NAMALWA (cell line): ENCODE data around the gene TBC1D23.
"Not testable (repeated sequence)": the region's sequence is repeated elsewhere in the genome, so short reads cannot be mapped to it uniquely, and the experiment has no call there.

Source experiments
- DNase-seq: peaks from one replicate; pipeline ENCODE4 v3.0.0-alpha.2; 2015; ENCODE audit warnings: low spot score

Gene TBC1D23

GRCh38 chr3:100306695-100307094 lies 45.9 kb downstream of the TBC1D23 start:
- no peak for DNase-seq

GRCh38 chr3:100310355-100310965 lies 49.7 kb downstream of the TBC1D23 start:
- DNase-seq, result no peak

- DNase-seq, result no peak
These were observed 50.2 kb downstream of the TBC1D23 start for GRCh38 chr3:100311011-100311410.

GRCh38 chr3:100316641-100317069 lies 55.9 kb downstream of the TBC1D23 start:
- DNase-seq, result peak; percentile 74

GRCh38 chr3:100317912-100318311 lies 57.1 kb downstream of the TBC1D23 start:
- DNase-seq, result no peak

- DNase-seq, result no peak
These were observed 59.2 kb downstream of the TBC1D23 start for GRCh38 chr3:100319951-100320350.

GRCh38 chr3:100324044-100324443 lies 63.3 kb downstream of the TBC1D23 start:
- DNase-seq, result no peak

- no peak for DNase-seq
These were observed 65.0 kb downstream of the TBC1D23 start for GRCh38 chr3:100325827-100326226.

GRCh38 chr3:100327377-100327776 lies 66.6 kb downstream of the TBC1D23 start:
- DNase-seq, result not testable (repeated sequence)

- no peak for DNase-seq
These were observed 69.2 kb downstream of the TBC1D23 start for GRCh38 chr3:100329800-100330489.

- no peak for DNase-seq
These were observed 69.9 kb downstream of the TBC1D23 start for GRCh38 chr3:100330651-100331050.

GRCh38 chr3:100331660-100332059 lies 70.9 kb downstream of the TBC1D23 start:
- DNase-seq, result no peak

GRCh38 chr3:100333051-100333450 lies 72.3 kb downstream of the TBC1D23 start:
- DNase-seq, result no peak

GRCh38 chr3:100333970-100334487 lies 73.2 kb downstream of the TBC1D23 start:
- no peak for DNase-seq

GRCh38 chr3:100334488-100335351 lies 73.9 kb downstream of the TBC1D23 start, which contains the start of gene NIT2:
NIT2 (plus strand) TSS chr3:100334757; CDS start chr3:100334792, 35 bp downstream.
- peak; percentile 89 for DNase-seq

GRCh38 chr3:100335434-100335833 lies 74.6 kb downstream of the TBC1D23 start:
- DNase-seq, result peak; percentile 61

- DNase-seq, result not testable (repeated sequence)
These were observed 75.4 kb downstream of the TBC1D23 start for GRCh38 chr3:100336229-100336628.

- no peak for DNase-seq
These were observed 78.1 kb downstream of the TBC1D23 start for GRCh38 chr3:100338911-100339310.

- no peak for DNase-seq
These were observed 79.0 kb downstream of the TBC1D23 start for GRCh38 chr3:100339786-100340185.

GRCh38 chr3:100340527-100340926 lies 79.7 kb downstream of the TBC1D23 start:
- no peak for DNase-seq

GRCh38 chr3:100348727-100349126 lies 87.9 kb downstream of the TBC1D23 start:
- no peak for DNase-seq

GRCh38 chr3:100351770-100352169 lies 91.0 kb downstream of the TBC1D23 start:
- not testable (repeated sequence) for DNase-seq
